Measurements from ENCODE around the gene IRF9. TPM values are rescaled to one million over a fixed set of nuclear protein-coding genes. Genes with fewer than 3 reads are reported as not detected.
A peak's percentile ranks its signal among the peaks of the same experiment; 100 is the strongest.

The IRF9 gene
- total RNA-seq, 2 donors from 2014 or later, result 74.8 to 86.1 TPM

GRCh38 chr14:24188251-24189058 is 27.4 kb downstream of the IRF9 start, which contains the start of gene IPO4:
TSS of gene IPO4 (minus strand) at chr14:24188816. CDS start at chr14:24188787, 29 bp downstream.
- H3K36me3 ChIP-seq, result peaks cover 32% of the 10 kb centered on the region
- DNase-seq (ENCODE audit: low spot score) (peak; percentile 91), ATAC-seq (ENCODE audit: insufficient number of reproducible peaks, low FRiP score, low read depth) (peak; percentile 89)
- H3K27me3 ChIP-seq (replicated peaks; ENCODE audit: insufficient read depth), result no peaks in the 10 kb centered on the region
- peak within 1 kb of the TSS; percentile 82 for H3K4me3 ChIP-seq
- peaks cover 5 to 11% of the 10 kb centered on the region in 2 donors for H3K4me1 ChIP-seq (ENCODE audit: control insufficient read depth in 1 of 2, low read depth in 2 of 2)
- H3K27ac ChIP-seq, result peak within 1 kb of the TSS; percentile 36 to 58
- no peaks in the 10 kb centered on the region for H3K9me3 ChIP-seq
- TF ChIP-seq CTCF (IDR thresholded peaks at IDR 0.05), result no peak

GRCh38 chr14:24189059-24189375 is 28.0 kb downstream of the IRF9 start:
- TF ChIP-seq CTCF (IDR thresholded peaks at IDR 0.05), result no peak
- Histone ChIP-seq H3K36me3 (peaks cover 29% of the 10 kb centered on the region), H3K4me1 (ENCODE audit: control insufficient read depth in 1 of 2, low read depth in 2 of 2) (peaks cover 5 to 13% of the 10 kb centered on the region in 2 donors), H3K27ac (peak overlapping the region; percentile 10 to 58), H3K9me3 (no peaks in the 10 kb centered on the region), H3K4me3 (peak overlapping the region; percentile 82), H3K27me3 (replicated peaks; ENCODE audit: insufficient read depth) (no peaks in the 10 kb centered on the region)
- ATAC-seq (ENCODE audit: insufficient number of reproducible peaks, low FRiP score, low read depth) (no peak), DNase-seq (ENCODE audit: low spot score) (no peak)

GRCh38 chr14:24189460-24189859 is 28.4 kb downstream of the IRF9 start:
- no peak for TF ChIP-seq CTCF (IDR thresholded peaks at IDR 0.05)
- Histone ChIP-seq H3K27ac (no peak overlapping the region), H3K4me3 (no peak overlapping the region), H3K9me3 (no peaks in the 10 kb centered on the region), H3K27me3 (replicated peaks; ENCODE audit: insufficient read depth) (no peaks in the 10 kb centered on the region), H3K4me1 (ENCODE audit: control insufficient read depth in 1 of 2, low read depth in 2 of 2) (peaks cover 5 to 18% of the 10 kb centered on the region in 2 donors), H3K36me3 (peaks cover 24% of the 10 kb centered on the region)
- ATAC-seq (ENCODE audit: insufficient number of reproducible peaks, low FRiP score, low read depth), result no peak
- DNase-seq (ENCODE audit: low spot score), result no peak

- Histone ChIP-seq H3K27ac (no peak overlapping the region), H3K27me3 (replicated peaks; ENCODE audit: insufficient read depth) (no peaks in the 10 kb centered on the region), H3K9me3 (no peaks in the 10 kb centered on the region), H3K36me3 (peaks cover 15% of the 10 kb centered on the region), H3K4me3 (no peak overlapping the region), H3K4me1 (ENCODE audit: control insufficient read depth in 1 of 2, low read depth in 2 of 2) (peaks cover 5 to 22% of the 10 kb centered on the region in 2 donors)
- ATAC-seq (ENCODE audit: insufficient number of reproducible peaks, low FRiP score, low read depth) (no peak), DNase-seq (ENCODE audit: low spot score) (no peak)
- TF ChIP-seq CTCF (IDR thresholded peaks at IDR 0.05), result no peak
Measured at GRCh38 chr14:24190416-24190815, 29.4 kb downstream of the IRF9 start.

- Histone ChIP-seq H3K27ac (no peak overlapping the region), H3K9me3 (no peaks in the 10 kb centered on the region), H3K36me3 (peaks cover 10% of the 10 kb centered on the region), H3K4me3 (no peak overlapping the region), H3K27me3 (replicated peaks; ENCODE audit: insufficient read depth) (no peaks in the 10 kb centered on the region), H3K4me1 (ENCODE audit: control insufficient read depth in 1 of 2, low read depth in 2 of 2) (peaks cover 14 to 31% of the 10 kb centered on the region in 2 donors)
- no peak for ATAC-seq (ENCODE audit: insufficient number of reproducible peaks, low FRiP score, low read depth)
- no peak for TF ChIP-seq CTCF (IDR thresholded peaks at IDR 0.05)
- DNase-seq (ENCODE audit: low spot score), result no peak
Measured at GRCh38 chr14:24192933-24193332, 31.9 kb downstream of the IRF9 start.

Measured in thoracic aorta (tissue), 2 donors.